Eye (tissue), 1 donor: ENCODE data around the gene PXDC1.

Experiments
- DNase-seq: peaks from one replicate; pipeline ENCODE4 v3.0.0-alpha.2; 2015

The PXDC1 gene, protein sequence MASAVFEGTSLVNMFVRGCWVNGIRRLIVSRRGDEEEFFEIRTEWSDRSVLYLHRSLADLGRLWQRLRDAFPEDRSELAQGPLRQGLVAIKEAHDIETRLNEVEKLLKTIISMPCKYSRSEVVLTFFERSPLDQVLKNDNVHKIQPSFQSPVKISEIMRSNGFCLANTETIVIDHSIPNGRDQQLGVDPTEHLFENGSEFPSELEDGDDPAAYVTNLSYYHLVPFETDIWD

GRCh38 chr6:3751077-3751729 is at the start of gene PXDC1:
PXDC1 (minus strand) TSS chr6:3751713; CDS start chr6:3751531, 182 bp downstream.
- DNase-seq = peak; percentile 72

- peak; percentile 51 for DNase-seq
Observed at GRCh38 chr6:3800850-3801591, 49.5 kb upstream of the PXDC1 start.

GRCh38 chr6:3799719-3800118 is 48.2 kb upstream of the PXDC1 start:
- no peak for DNase-seq

DNA sequence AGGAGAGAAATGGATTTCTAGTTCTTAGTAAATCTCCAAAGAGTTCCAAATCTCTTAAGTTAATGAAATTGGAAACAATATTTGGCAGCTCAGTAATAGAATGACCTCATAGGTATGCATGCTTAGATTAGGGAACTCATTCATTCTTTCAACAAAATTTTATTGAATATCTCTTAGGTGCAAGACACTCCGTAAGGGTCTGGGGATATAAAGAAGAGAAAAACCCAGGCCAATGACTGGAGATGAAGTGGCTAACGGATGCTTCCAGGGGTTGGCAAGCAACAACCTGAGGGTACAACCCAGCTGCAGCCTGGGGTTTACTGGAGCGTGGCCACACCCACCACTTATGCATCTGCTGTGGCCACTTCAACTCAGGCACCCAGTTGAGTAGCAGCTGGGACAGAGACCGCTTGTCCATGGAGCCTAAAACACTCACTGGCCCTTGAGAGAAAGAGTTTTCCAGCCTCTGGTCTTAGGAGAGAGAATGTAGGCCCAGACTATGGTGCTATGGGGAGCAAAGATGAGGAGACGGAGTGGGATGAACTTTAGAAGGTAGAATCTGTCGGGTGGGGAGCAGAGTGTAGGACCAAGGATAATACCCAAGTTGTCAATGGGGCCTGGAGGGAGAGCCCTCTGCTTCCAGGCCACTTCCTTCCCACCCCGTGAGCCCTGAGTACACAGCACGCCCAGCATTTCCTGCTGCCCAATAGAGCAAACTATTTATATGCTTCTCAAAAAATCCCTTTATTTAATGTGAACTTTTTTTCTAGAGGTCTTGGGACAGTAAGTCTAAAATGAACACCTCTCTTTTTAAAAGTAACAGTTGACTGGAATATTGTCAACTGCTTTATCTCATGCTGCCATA is 46.8 kb upstream of the PXDC1 start:
- DNase-seq = peak; percentile 15

DNA sequence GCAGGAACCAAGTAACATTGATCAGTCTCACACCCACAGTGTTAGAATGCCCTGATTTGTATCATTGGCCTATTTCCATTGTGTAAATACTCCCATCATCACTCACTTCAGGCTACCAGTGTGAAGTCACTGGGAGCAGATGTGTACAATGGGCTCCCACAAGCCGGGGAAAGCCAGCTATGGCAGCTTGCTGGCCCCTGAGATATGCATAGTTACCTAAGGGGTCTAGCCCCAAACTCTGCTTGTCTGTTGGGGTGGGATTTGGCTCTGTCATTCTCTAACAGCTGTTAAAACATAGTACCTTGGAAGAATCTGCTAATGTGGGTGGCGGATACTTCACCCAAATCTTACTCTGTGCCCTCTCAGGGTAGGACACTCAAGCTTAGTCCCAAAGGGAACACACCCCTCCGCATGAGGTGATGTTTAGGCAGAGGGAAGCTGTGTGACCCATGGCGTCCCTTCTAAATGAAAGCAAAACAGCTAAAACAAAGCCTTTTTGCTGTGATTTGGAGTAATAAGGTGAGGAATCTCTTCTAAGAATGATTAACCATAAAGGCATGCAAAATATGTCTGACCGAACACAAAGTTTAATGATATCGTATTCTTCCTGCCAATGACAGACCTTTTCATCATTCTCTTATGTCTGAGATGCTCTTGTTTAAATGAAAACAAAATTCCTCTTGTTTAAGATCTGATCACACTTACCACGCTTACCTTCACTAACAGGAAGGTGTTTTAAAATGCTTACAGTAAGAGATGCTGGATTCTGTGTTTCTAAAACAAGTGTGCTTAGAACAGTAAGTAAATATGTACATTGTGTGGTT is 45.9 kb upstream of the PXDC1 start:
- DNase-seq = peak; percentile 42

- no peak for DNase-seq
Observed at GRCh38 chr6:3796719-3797041, 45.2 kb upstream of the PXDC1 start.

- peak; percentile 45 for DNase-seq
Observed at GRCh38 chr6:3795836-3796718, 44.6 kb upstream of the PXDC1 start.

GRCh38 chr6:3794092-3794491 is 42.6 kb upstream of the PXDC1 start:
- no peak for DNase-seq

- no peak for DNase-seq
Observed at GRCh38 chr6:3793545-3793944, 42.0 kb upstream of the PXDC1 start.

- no peak for DNase-seq
Observed at GRCh38 chr6:3791526-3792203, 40.2 kb upstream of the PXDC1 start.

DNA sequence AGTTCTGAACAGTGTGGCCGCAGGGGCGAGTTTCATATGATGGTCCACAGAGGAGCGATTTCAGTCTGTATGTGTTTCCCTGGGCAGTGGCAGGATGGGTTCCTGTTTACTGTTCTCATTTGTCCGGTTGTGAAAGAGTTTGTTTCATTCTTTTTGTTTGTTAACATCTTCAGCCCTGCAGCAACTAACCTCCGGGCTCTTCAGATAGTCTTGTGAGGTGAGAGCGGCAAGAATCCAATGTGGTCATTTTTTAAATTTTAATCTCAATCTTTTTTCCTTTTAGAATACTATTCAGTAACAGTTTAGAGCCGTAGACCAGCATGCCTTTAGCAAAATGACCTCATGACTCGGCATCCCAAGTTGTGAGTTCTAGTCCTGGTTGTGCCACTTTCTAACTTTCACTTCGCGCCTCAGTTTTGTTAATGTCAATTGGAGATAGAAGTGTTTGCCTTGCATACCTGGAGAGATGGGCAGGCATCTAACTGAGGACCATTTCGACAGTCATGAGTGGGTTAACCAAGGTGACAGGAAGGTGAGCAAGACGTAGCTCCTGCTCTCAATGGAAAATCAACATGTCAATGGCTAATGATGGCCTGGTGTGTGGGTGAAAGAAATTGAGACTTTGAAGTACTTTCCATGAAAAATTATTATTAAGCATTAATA is 38.5 kb upstream of the PXDC1 start:
- no peak for DNase-seq

GRCh38 chr6:3789018-3789895 is 37.7 kb upstream of the PXDC1 start:
- DNase-seq = no peak

DNA sequence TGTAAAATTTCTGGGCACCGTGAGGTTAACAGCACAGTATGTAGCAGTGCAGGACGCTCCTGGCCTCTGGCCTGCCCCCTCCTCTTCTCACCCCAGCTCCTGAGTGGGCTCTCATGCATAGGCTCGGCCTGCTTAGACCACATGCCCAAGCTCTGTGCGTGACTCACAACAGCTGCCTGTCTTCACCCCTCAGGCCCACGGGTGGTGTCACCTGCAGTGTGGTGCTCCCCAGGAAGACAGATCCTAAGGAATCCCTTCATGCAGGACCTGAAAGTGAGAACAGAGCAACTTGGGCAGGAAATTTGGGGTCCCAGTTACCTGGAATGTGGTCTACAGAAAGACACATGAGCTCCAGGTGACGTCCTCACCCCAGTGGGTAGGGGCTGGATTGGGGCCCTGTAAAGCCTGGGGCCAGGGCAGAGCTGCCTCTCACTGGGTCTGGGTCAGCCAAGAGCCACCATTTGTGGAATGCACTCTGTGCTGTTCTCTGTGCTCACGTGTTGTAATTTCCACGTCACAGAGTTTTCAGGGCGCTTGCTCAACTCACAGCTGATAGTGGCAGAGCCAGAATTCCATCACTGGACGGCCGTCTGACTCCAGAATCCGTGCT is 37.0 kb upstream of the PXDC1 start:
- DNase-seq = no peak

DNA sequence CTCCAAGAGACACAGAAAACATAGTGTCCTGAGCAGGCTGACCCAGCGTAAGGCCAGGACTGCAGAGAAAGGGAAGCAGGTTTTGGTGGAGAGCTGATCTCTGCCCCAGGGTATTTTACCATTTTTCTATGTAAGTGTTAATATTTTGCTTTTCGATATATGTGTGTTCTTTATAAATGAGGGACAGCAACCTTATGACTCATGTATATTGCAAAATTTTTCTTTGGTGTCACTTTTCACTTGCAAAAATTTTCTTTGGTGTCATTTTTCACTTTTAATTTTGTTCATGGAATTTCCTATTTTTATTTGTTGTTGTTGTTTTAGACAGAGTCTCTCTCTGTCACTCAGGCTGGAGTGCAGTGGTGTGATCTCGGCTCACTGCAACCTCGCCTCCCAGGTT is 34.6 kb upstream of the PXDC1 start:
- DNase-seq = no peak

GRCh38 chr6:3785745-3786098 is 34.2 kb upstream of the PXDC1 start:
- DNase-seq = no peak

GRCh38 chr6:3784885-3785744 is 33.6 kb upstream of the PXDC1 start:
- DNase-seq = no peak

DNA sequence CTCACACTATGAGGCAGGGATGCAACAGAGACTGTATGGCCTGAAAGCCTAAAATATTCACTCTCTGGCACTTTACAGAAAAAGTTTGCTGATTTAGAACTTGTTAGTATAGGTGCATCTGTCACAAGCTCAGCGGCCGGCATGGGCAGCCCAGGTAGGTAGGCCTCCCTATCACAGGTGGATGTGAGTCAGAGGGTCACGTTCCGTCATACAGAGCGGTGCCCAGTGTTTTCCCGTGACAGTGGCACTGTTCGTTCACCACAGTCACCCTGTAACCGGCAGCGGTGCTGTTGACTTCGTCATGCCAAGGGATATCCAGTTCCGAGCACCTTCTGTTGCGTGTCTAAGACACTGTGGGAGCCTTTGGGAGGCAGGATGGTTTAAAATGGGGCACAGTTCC is 32.9 kb upstream of the PXDC1 start:
- DNase-seq = no peak
